Epithelial cell of esophagus (primary cell): ENCODE results near the gene MYO9A.

ENCODE experiments used
- DNase-seq: peaks from one replicate; pipeline ENCODE4 v3.0.0; 2010; ENCODE audit warnings: low read depth
- H3K4me3 ChIP-seq: 2 replicates; pipeline ENCODE4 v1.5.1; 2011; ENCODE audit warnings: mild to moderate bottlenecking, low read length, control low read depth
- TF ChIP-seq, protein P1 (sequence below): IDR thresholded peaks from 2 replicates; pipeline ENCODE4 v1.5.1; 2011; ENCODE audit warnings: low read depth, mild to moderate bottlenecking, low read length, control low read depth, inconsistent platforms; ENCODE audit not compliant: insufficient read depth; ENCODE audit errors: missing control alignments

Gene MYO9A

DNA sequence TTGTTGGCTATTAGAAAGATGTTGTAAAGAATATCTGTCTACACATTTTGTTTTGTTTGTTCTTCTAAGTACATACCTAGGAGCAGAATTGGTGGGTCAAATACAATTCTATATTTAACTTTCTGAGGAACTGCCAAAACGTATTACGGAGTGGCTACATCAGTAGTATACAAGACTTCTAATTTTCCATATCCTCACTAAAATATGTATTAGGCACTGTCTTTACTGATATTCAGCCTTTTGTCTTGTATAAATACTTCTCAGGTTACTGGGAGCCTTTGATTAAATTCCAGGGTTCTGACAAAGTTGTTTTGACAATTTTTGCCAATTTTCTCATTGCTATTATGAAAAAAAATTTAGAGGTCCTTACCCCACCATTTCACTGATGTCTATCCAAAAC lies 160.9 kb downstream of the MYO9A start:
- TF ChIP-seq, protein P1, sequence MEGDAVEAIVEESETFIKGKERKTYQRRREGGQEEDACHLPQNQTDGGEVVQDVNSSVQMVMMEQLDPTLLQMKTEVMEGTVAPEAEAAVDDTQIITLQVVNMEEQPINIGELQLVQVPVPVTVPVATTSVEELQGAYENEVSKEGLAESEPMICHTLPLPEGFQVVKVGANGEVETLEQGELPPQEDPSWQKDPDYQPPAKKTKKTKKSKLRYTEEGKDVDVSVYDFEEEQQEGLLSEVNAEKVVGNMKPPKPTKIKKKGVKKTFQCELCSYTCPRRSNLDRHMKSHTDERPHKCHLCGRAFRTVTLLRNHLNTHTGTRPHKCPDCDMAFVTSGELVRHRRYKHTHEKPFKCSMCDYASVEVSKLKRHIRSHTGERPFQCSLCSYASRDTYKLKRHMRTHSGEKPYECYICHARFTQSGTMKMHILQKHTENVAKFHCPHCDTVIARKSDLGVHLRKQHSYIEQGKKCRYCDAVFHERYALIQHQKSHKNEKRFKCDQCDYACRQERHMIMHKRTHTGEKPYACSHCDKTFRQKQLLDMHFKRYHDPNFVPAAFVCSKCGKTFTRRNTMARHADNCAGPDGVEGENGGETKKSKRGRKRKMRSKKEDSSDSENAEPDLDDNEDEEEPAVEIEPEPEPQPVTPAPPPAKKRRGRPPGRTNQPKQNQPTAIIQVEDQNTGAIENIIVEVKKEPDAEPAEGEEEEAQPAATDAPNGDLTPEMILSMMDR = no peak
- DNase-seq = no peak
- H3K4me3 ChIP-seq = no peak overlapping the region

DNA sequence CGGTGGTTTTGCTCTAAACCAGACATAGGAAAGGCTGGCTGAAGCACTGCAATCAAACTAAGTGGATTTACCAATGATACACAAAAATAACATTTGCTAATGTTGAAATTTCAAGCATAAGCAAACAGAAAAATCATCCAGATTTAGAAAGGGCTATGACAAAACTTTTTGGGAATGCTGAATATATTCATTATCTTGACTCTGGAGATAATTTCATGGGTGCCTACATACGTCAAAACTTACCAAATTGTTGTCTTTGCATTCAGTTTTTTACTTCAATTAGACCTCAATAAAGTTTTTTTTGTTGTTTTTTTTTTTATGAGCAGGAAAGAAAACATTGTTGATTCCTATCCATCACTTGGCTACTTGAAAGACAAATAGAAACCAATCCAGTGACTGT lies 166.8 kb downstream of the MYO9A start:
- no peak for DNase-seq
- TF ChIP-seq, protein P1 = no peak
- H3K4me3 ChIP-seq = no peak overlapping the region

DNA sequence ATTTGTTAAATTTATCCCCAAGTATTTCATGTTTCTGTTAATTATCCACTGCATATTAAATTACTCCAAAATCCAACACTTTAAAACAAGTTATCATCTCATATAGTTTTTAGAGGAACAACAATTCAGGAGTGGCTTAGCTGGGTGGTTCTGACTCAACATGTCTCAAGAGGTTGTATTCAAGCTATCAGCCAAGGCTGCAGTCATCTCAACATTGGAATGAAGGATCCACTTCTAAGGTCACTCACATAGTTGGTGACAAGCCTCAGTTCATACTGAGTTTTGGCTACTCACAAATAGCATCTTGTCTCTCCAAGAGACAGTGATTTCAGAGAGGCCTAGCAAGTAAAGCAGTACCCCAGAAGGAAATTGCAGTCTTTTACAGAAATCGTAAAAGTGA lies 172.9 kb downstream of the MYO9A start:
- TF ChIP-seq, protein P1 = no peak
- peak; percentile 13 for DNase-seq
- H3K4me3 ChIP-seq = no peak overlapping the region

DNA sequence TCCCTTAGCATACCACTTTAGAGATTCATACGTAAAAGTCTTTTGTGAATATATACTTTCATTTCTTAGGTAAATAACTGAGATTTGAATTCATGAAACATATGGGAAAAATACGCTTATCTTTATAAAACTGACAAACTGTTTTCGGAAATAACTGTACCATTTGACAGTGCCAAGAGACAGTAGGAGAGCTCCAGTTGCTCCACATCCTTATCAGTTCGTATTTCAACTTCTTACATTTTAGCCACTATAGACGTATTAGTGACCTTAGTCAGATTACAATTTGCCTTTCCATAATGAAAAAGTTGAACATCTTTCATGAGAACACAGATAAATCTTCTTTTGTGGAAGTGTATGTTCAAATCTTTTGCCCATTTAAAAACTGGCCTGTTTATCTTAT lies 174.1 kb downstream of the MYO9A start:
- TF ChIP-seq, protein P1 = no peak
- H3K4me3 ChIP-seq = no peak overlapping the region
- no peak for DNase-seq

DNA sequence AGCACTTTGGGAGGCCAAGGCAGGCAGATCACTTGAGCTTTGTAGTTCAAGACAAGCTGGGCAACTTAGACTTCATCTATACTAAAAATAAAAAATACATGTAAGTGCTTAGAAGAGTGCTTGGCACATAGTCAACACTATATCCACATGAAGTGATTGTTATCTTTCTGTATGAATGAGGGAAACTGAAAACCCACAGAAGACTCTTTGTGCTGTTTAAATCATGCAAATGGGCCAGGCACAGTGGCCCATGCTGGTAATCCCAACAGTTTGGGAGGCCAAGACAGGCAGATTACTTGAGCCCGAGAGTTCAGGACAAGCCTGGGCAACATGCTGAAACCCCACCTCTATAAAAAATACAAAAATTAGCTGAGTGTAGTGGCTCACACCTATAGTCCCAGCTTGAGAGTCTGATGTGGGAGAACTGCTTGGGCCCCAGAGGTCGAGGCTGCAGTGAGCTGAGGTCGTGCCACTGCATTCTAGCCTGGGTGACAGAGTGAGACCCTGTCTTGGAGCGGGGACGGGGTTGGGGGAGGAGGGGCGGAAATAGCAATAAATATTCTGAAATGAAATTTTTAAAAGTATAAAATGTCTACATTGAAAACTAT lies 177.9 kb downstream of the MYO9A start:
- TF ChIP-seq, protein P1 = no peak
- H3K4me3 ChIP-seq = no peak overlapping the region
- no peak for DNase-seq

DNA sequence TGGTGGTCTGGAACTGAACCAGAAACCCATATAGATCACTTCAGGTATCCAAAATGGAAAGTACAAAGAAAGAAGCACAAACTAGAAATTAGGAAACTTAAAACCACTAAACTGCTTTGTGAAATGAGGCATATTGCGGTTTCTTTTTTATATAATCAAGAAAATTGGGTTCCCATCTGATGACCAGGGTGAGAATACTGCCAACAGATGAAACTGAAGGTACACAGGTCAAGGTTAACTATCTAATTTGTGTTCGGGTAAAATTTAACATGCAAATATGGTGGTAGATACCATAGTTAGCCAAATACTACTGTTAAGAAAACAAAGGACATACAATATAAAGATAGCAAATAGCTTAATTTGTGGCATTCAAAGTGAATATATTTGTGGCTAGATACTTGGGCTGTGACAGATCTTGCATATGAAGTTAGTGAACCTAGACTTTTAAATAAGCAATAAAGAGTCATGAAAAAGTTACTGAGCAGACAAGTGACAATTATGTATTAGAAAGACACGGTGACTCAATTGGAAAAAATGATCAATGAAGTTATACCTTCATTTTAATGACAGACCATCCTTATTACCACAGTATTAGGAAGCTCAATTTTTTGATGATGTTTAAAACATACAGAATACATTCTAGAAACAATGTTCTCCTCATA lies 180.2 kb downstream of the MYO9A start:
- DNase-seq = no peak
- H3K4me3 ChIP-seq = no peak overlapping the region
- TF ChIP-seq, protein P1 = no peak

DNA sequence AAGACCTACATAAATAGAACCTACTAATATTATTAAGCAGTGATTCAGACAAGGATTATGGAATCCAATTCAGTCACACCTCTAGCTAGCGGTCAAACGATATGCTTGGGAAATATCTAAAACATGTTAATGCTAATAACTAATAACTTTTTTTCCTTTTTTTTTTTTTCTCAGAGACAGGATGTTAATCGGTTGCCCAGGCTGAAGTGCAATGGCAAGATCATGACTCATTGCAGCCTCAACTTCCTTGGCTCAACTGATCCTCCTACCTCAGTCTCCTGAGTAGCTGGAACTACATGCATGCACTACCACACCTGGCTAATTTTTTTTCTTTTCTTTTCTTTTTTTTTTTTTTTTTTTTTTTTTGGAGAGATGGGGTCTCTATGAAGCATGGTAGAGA lies 183.5 kb downstream of the MYO9A start:
- TF ChIP-seq, protein P1 = no peak
- DNase-seq = peak; percentile 71
- no peak overlapping the region for H3K4me3 ChIP-seq
